Measurements from ENCODE around the gene TMIGD2.
"Not testable (repeated sequence)": the region's sequence is repeated elsewhere in the genome, so short reads cannot be mapped to it uniquely, and the experiment has no call there.

GRCh38 chr19:4286141-4286540, 16.0 kb downstream of the TMIGD2 start:
- TF ChIP-seq, protein P1, sequence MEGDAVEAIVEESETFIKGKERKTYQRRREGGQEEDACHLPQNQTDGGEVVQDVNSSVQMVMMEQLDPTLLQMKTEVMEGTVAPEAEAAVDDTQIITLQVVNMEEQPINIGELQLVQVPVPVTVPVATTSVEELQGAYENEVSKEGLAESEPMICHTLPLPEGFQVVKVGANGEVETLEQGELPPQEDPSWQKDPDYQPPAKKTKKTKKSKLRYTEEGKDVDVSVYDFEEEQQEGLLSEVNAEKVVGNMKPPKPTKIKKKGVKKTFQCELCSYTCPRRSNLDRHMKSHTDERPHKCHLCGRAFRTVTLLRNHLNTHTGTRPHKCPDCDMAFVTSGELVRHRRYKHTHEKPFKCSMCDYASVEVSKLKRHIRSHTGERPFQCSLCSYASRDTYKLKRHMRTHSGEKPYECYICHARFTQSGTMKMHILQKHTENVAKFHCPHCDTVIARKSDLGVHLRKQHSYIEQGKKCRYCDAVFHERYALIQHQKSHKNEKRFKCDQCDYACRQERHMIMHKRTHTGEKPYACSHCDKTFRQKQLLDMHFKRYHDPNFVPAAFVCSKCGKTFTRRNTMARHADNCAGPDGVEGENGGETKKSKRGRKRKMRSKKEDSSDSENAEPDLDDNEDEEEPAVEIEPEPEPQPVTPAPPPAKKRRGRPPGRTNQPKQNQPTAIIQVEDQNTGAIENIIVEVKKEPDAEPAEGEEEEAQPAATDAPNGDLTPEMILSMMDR (IDR thresholded peaks at IDR 0.05; ENCODE audit: low read length) = not testable (repeated sequence)
- TF ChIP-seq EZH2 (IDR thresholded peaks at IDR 0.05; ENCODE audit: borderline replicate concordance, low read length) = not testable (repeated sequence)

Measured in OCI-LY1 (cell line).